Measurements from ENCODE around the gene CCDC92.

DNA sequence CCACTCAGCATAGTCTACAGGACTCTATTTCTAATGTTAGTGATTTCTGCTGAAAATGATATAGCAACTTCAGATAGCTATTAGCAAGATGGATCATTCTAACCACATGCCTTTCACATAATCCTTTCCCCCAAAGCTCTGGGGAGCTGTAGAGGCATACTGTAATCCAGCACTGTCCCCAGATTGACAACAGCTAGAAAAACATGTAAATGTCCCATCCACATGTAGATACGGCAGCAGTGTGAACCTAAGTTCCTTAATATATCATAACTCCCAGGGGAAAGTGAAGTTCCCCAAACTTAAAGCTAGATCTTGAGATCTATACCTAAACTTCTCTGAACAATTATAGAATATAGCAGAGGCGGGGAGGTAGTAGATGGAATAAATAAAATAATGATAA, 14.4 kb upstream of the CCDC92 start:
- no peak for TF ChIP-seq POLR2A (IDR thresholded peaks at IDR 0.05)
- TF ChIP-seq, protein P1, sequence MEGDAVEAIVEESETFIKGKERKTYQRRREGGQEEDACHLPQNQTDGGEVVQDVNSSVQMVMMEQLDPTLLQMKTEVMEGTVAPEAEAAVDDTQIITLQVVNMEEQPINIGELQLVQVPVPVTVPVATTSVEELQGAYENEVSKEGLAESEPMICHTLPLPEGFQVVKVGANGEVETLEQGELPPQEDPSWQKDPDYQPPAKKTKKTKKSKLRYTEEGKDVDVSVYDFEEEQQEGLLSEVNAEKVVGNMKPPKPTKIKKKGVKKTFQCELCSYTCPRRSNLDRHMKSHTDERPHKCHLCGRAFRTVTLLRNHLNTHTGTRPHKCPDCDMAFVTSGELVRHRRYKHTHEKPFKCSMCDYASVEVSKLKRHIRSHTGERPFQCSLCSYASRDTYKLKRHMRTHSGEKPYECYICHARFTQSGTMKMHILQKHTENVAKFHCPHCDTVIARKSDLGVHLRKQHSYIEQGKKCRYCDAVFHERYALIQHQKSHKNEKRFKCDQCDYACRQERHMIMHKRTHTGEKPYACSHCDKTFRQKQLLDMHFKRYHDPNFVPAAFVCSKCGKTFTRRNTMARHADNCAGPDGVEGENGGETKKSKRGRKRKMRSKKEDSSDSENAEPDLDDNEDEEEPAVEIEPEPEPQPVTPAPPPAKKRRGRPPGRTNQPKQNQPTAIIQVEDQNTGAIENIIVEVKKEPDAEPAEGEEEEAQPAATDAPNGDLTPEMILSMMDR (IDR thresholded peaks at IDR 0.05), result no peak
- TF ChIP-seq POLR2AphosphoS5 (IDR thresholded peaks at IDR 0.05), result no peak
- no peak for TF ChIP-seq EP300 (IDR thresholded peaks at IDR 0.05; ENCODE audit: low read depth)
